Fibroblast of lung (primary cell): Measurements from ENCODE around the gene L3MBTL3. TPM values are rescaled to one million over a fixed set of nuclear protein-coding genes. Genes with fewer than 3 reads are reported as not detected.

ENCODE experiments used
- DNase-seq, 2 donors: peaks; one replicate each; pipeline versions ENCODE4 v3.0.0 to v3.0.0-alpha.2; 2010; ENCODE audit warnings: low read depth in 2 of 2
- H2AFZ ChIP-seq: 2 replicates; pipeline ENCODE4 v1.5.1; 2012; ENCODE audit warnings: low read length, control low read depth, inconsistent platforms
- H3K27ac ChIP-seq: 2 replicates; pipeline ENCODE4 v1.5.1; 2011; ENCODE audit warnings: low read length, control low read depth; ENCODE audit not compliant: insufficient read depth
- H3K27me3 ChIP-seq: 2 replicates; pipeline ENCODE4 v1.5.1; 2011; ENCODE audit warnings: mild to moderate bottlenecking, low read length; ENCODE audit not compliant: control insufficient read depth, insufficient read depth
- H3K36me3 ChIP-seq: 2 replicates; pipeline ENCODE4 v1.5.1; 2011; ENCODE audit warnings: low read length; ENCODE audit not compliant: control insufficient read depth, insufficient read depth
- H3K4me1 ChIP-seq: 2 replicates; pipeline ENCODE4 v1.5.1; 2011; ENCODE audit warnings: low read length; ENCODE audit not compliant: control insufficient read depth, insufficient read depth; ENCODE audit errors: extremely low read depth
- H3K4me2 ChIP-seq: 2 replicates; pipeline ENCODE4 v1.5.1; 2011; ENCODE audit warnings: low read length, control low read depth; ENCODE audit not compliant: insufficient read depth; ENCODE audit errors: extremely low read depth
- H3K4me3 ChIP-seq, 4 experiments: fragments of 200-600 bp in 1 of 4; sonication (generic) in 1 of 4; replicated peaks in 1 of 4; 2 replicates each; pipeline ENCODE4 v1.5.1; 2011 to 2016; ENCODE audit warnings: low read length in 4 of 4, low read depth in 3 of 4, mild to moderate bottlenecking in 3 of 4, control low read depth in 2 of 4, inconsistent platforms in 1 of 4, mixed read lengths in 1 of 4; ENCODE audit not compliant: insufficient read depth in 1 of 4; ENCODE audit errors: control extremely low read depth in 1 of 4
- H3K79me2 ChIP-seq: 2 replicates; pipeline ENCODE4 v1.5.1; 2012; ENCODE audit warnings: mild to moderate bottlenecking, low read length, inconsistent platforms; ENCODE audit not compliant: control insufficient read depth, insufficient read depth
- H3K9ac ChIP-seq: 2 replicates; pipeline ENCODE4 v1.5.1; 2011; ENCODE audit warnings: mild to moderate bottlenecking, low read length, control low read depth; ENCODE audit not compliant: insufficient read depth
- H3K9me3 ChIP-seq: 2 replicates; pipeline ENCODE4 v1.5.1; 2012; ENCODE audit warnings: low read depth, low read length; ENCODE audit not compliant: control insufficient read depth, insufficient read depth
- H4K20me1 ChIP-seq: 2 replicates; pipeline ENCODE4 v1.5.1; 2011; ENCODE audit warnings: low read length; ENCODE audit not compliant: control insufficient read depth, insufficient read depth; ENCODE audit errors: extremely low read depth
- EZH2 ChIP-seq: IDR thresholded peaks from 2 replicates; pipeline ENCODE4 v1.5.1; 2012; ENCODE audit warnings: low read length, control low read depth, mild to moderate bottlenecking; ENCODE audit errors: missing control alignments
- polyA plus RNA-seq, 2 donors: library from polyadenylated mRNA; depleted of rRNA in 1 of 2; stranded (reverse) in 1 of 2; unstranded in 1 of 2; fragments of >200 nt; gene quantifications; 2 replicates each; pipeline ENCODE4 v1.2.1, GENCODE V29; 2011 to 2012; ENCODE audit warnings: missing spikeins in 1 of 2
- total RNA-seq: library from RNA; depleted of rRNA; stranded (reverse); fragments of >200 nt; gene quantifications from 2 replicates; pipeline ENCODE4 v1.2.1, GENCODE V29; 2014
- TF ChIP-seq, protein P1 (sequence below), 2 donors: IDR thresholded peaks in 1 of 2; conservative IDR thresholded peaks in 1 of 2; 1 replicate in 1 of 2; 2 replicates in 1 of 2; pipeline ENCODE4 v1.5.1; 2011 to 2012; ENCODE audit warnings: low read length in 2 of 2, control low read depth in 1 of 2, inconsistent platforms in 1 of 2, low read depth in 1 of 2, mild to moderate bottlenecking in 1 of 2

The L3MBTL3 gene
- total and polyA plus RNA-seq, 2 donors (not counting 1 experiment from before 2014, with no cell fraction given) = 5.6 to 6.7 TPM

DNA sequence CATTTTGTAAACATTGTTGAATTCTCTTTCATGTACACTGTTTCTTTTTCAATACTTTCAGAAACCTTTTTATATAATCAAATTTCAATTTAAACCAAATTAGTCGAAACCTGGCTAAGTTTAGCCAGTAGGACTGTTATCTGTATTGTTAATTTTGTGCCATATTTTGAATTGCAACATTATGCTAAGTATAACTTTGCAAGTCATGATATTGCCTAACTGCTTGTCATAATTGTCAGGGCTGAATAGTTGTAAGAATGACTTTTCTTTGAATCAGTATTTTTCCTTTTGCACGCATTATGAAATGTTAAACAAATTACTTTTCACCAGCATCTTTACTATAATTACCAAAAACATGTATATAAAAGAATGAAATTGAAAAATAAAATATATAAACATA lies 121.7 kb downstream of the L3MBTL3 start:
- H3K4me2 ChIP-seq = no peak overlapping the region
- TF ChIP-seq EZH2 = no peak
- TF ChIP-seq, protein P1, sequence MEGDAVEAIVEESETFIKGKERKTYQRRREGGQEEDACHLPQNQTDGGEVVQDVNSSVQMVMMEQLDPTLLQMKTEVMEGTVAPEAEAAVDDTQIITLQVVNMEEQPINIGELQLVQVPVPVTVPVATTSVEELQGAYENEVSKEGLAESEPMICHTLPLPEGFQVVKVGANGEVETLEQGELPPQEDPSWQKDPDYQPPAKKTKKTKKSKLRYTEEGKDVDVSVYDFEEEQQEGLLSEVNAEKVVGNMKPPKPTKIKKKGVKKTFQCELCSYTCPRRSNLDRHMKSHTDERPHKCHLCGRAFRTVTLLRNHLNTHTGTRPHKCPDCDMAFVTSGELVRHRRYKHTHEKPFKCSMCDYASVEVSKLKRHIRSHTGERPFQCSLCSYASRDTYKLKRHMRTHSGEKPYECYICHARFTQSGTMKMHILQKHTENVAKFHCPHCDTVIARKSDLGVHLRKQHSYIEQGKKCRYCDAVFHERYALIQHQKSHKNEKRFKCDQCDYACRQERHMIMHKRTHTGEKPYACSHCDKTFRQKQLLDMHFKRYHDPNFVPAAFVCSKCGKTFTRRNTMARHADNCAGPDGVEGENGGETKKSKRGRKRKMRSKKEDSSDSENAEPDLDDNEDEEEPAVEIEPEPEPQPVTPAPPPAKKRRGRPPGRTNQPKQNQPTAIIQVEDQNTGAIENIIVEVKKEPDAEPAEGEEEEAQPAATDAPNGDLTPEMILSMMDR (conservative IDR thresholded peaks at IDR 0.05 in 1 of 2, IDR thresholded peaks at IDR 0.05 in 1 of 2; ENCODE audit: low read depth in 1 of 2, low read length in 2 of 2) = no peak
- no peak overlapping the region for H3K4me3 ChIP-seq
- no peak overlapping the region for H2AFZ ChIP-seq
- no peaks in the 10 kb centered on the region for H3K9me3 ChIP-seq
- H3K36me3 ChIP-seq = no peaks in the 10 kb centered on the region
- H3K4me1 ChIP-seq = no peaks in the 10 kb centered on the region
- H3K27me3 ChIP-seq = no peaks in the 10 kb centered on the region
- H3K27ac ChIP-seq = no peak overlapping the region
- no peak overlapping the region for H3K9ac ChIP-seq
- peak in 1 of 2 donors; percentile 71 for DNase-seq
- H4K20me1 ChIP-seq = no peaks in the 10 kb centered on the region
- H3K79me2 ChIP-seq = no peaks in the 10 kb centered on the region

DNA sequence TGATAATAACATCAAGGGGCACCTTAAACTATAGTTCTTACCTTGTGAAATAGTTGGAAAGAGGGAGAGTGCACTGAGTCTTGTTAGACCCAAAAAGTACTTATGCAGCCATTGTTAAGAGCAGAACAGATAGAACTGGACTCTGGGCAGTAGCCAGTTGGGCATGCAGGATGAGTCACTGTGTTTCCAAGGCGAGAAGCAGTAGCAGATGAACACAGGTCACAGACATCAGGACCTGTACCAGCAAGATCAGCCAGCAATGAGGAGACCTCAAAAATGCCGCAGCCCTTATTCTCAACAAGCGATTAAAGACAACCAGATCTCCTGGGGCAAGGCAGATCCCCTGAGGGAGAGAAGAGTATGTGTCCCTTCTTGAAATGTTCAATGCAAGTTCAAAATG lies 125.3 kb downstream of the L3MBTL3 start:
- DNase-seq = peak in 1 of 2 donors; percentile 31
- no peaks in the 10 kb centered on the region for H3K36me3 ChIP-seq
- no peaks in the 10 kb centered on the region for H4K20me1 ChIP-seq
- no peak overlapping the region for H3K4me2 ChIP-seq
- H3K9ac ChIP-seq = no peak overlapping the region
- H3K27ac ChIP-seq = no peak overlapping the region
- H3K27me3 ChIP-seq = no peaks in the 10 kb centered on the region
- H3K9me3 ChIP-seq = no peaks in the 10 kb centered on the region
- no peak overlapping the region for H2AFZ ChIP-seq
- TF ChIP-seq, protein P1 (conservative IDR thresholded peaks at IDR 0.05 in 1 of 2, IDR thresholded peaks at IDR 0.05 in 1 of 2; ENCODE audit: low read depth in 1 of 2, low read length in 2 of 2) = no peak
- TF ChIP-seq EZH2 = no peak
- H3K79me2 ChIP-seq = no peaks in the 10 kb centered on the region
- H3K4me3 ChIP-seq = no peak overlapping the region
- H3K4me1 ChIP-seq = no peaks in the 10 kb centered on the region

DNA sequence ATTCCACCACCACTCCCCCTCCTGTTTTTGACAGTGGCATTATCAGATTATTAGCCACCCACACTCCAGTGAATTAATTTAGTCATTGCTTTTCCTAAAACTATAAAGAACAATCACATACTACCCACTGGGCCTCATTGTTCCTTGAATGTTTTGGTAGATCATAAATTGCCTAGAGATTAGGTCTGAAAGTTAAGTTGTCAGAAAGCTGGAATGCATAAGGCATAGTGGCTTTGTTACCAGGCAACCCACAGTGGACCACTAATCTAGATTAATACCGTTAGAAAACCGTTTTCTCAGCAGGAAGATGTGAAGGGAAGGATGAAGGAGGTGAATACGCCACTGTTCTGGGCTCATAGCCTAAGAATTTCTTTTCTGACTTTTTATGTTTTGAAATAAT lies 128.7 kb downstream of the L3MBTL3 start:
- no peak for DNase-seq
- H3K27ac ChIP-seq = no peak overlapping the region
- H3K27me3 ChIP-seq = no peaks in the 10 kb centered on the region
- TF ChIP-seq EZH2 = no peak
- TF ChIP-seq, protein P1 (conservative IDR thresholded peaks at IDR 0.05 in 1 of 2, IDR thresholded peaks at IDR 0.05 in 1 of 2; ENCODE audit: low read depth in 1 of 2, low read length in 2 of 2) = no peak
- no peak overlapping the region for H3K4me3 ChIP-seq
- H3K79me2 ChIP-seq = no peaks in the 10 kb centered on the region
- no peaks in the 10 kb centered on the region for H3K36me3 ChIP-seq
- H2AFZ ChIP-seq = no peak overlapping the region
- no peaks in the 10 kb centered on the region for H3K9me3 ChIP-seq
- no peaks in the 10 kb centered on the region for H3K4me1 ChIP-seq
- H3K4me2 ChIP-seq = no peak overlapping the region
- no peaks in the 10 kb centered on the region for H4K20me1 ChIP-seq
- no peak overlapping the region for H3K9ac ChIP-seq
